ENCODE data around the gene TUBGCP2.

- TF ChIP-seq POLR2A (IDR thresholded peaks at IDR 0.05; ENCODE audit: low read length) (no peak), GATA1 (IDR thresholded peaks at IDR 0.05; ENCODE audit: low read depth, low read length) (no peak)
Measured at GRCh38 chr10:133293810-133294119, 14.9 kb downstream of the TUBGCP2 start.

Data from erythroblast (primary cell).